PC-9 (cell line): Measurements from ENCODE around the gene TNIK.

ENCODE experiments used
- CTCF ChIP-seq: fragments of 200-600 bp; sonication (generic); conservative IDR thresholded peaks from 2 replicates; pipeline ENCODE4 v1.6.1; 2017; ENCODE audit warnings: mixed run types, antibody characterized with exemption, mild to moderate bottlenecking, moderate library complexity
- EZH2 ChIP-seq: fragments of 200-600 bp; sonication (generic); IDR thresholded peaks from 2 replicates; pipeline ENCODE4 v1.8.0; 2017; ENCODE audit warnings: antibody characterized with exemption, low read depth

- no peak for TF ChIP-seq CTCF
- no peak for TF ChIP-seq EZH2
Measured at GRCh38 chr3:171412473-171412872, 47.7 kb downstream of the TNIK start.
